Ishikawa (cell line): ENCODE results near the gene DGKK.

ENCODE experiments used
- CREB1 ChIP-seq: IDR thresholded peaks from 2 replicates; pipeline ENCODE4 v1.6.1; 2012; ENCODE audit warnings: low read depth
- TAF1 ChIP-seq: IDR thresholded peaks from 2 replicates; pipeline ENCODE4 v1.6.1; 2012; ENCODE audit warnings: low read depth, mild to moderate bottlenecking
- TEAD4 ChIP-seq: IDR thresholded peaks from 2 replicates; pipeline ENCODE4 v1.6.1; 2012

- TF ChIP-seq TAF1 (no peak), CREB1 (no peak), TEAD4 (no peak)
Measured at GRCh38 chrX:50402886-50403285, 67.7 kb downstream of the DGKK start.
